ENCODE results near the gene SRGAP2.
A peak's percentile ranks its signal among the peaks of the same experiment; 100 is the strongest.
"Not testable (repeated sequence)": the region's sequence is repeated elsewhere in the genome, so short reads cannot be mapped to it uniquely, and the experiment has no call there.

The SRGAP2 gene

GRCh38 chr1:206195182-206195581, 8.2 kb upstream of the SRGAP2 start:
- not testable (repeated sequence) for H3K4me3 Mint-ChIP-seq; H3K4me1 Mint-ChIP-seq; H3K27me3 Mint-ChIP-seq; H3K36me3 Mint-ChIP-seq (ENCODE audit: low read depth); H3K27ac Mint-ChIP-seq; H3K9me3 Mint-ChIP-seq; DNase-seq; ATAC-seq

GRCh38 chr1:206196748-206197424, 6.5 kb upstream of the SRGAP2 start:
- H3K9me3 Mint-ChIP-seq; H3K27ac Mint-ChIP-seq; H3K4me1 Mint-ChIP-seq; H3K4me3 Mint-ChIP-seq; DNase-seq; ATAC-seq; H3K36me3 Mint-ChIP-seq (ENCODE audit: low read depth); H3K27me3 Mint-ChIP-seq: not testable (repeated sequence)

- peak; percentile 90 for DNase-seq
- H3K4me1 Mint-ChIP-seq; H3K9me3 Mint-ChIP-seq; H3K27me3 Mint-ChIP-seq; H3K36me3 Mint-ChIP-seq (ENCODE audit: low read depth): not testable (repeated sequence)
- Mint-ChIP-seq H3K27ac (peak within 1 kb of the TSS; percentile 92), H3K4me3 (peak within 1 kb of the TSS; percentile 71)
- peak; percentile 91 for ATAC-seq
Observed at GRCh38 chr1:206202789-206203363, 465 bp upstream of the SRGAP2 start, which contains the start of gene FAM72A. TSS of gene FAM72A (minus strand) at chr1:206202839. CDS start at chr1:206202025, 814 bp downstream.

- not testable (repeated sequence) for ATAC-seq; H3K4me1 Mint-ChIP-seq; H3K9me3 Mint-ChIP-seq; H3K27me3 Mint-ChIP-seq; H3K27ac Mint-ChIP-seq; H3K36me3 Mint-ChIP-seq (ENCODE audit: low read depth)
- H3K4me3 Mint-ChIP-seq, result peak overlapping the region; percentile 69
- DNase-seq, result peak; percentile 13
Observed at GRCh38 chr1:206204159-206204511, 794 bp downstream of the SRGAP2 start.

- not testable (repeated sequence) for H3K27me3 Mint-ChIP-seq; H3K4me1 Mint-ChIP-seq; H3K36me3 Mint-ChIP-seq (ENCODE audit: low read depth); H3K27ac Mint-ChIP-seq; H3K9me3 Mint-ChIP-seq; ATAC-seq
- DNase-seq, result peak; percentile 3
- H3K4me3 Mint-ChIP-seq, result peak overlapping the region; percentile 78
Observed at GRCh38 chr1:206204871-206205270, 1.5 kb downstream of the SRGAP2 start.

GRCh38 chr1:206205569-206205968, 2.2 kb downstream of the SRGAP2 start:
- H3K27me3 Mint-ChIP-seq; H3K36me3 Mint-ChIP-seq (ENCODE audit: low read depth); H3K9me3 Mint-ChIP-seq; ATAC-seq; H3K4me3 Mint-ChIP-seq; H3K27ac Mint-ChIP-seq; H3K4me1 Mint-ChIP-seq: not testable (repeated sequence)
- peak; percentile 14 for DNase-seq

DNA sequence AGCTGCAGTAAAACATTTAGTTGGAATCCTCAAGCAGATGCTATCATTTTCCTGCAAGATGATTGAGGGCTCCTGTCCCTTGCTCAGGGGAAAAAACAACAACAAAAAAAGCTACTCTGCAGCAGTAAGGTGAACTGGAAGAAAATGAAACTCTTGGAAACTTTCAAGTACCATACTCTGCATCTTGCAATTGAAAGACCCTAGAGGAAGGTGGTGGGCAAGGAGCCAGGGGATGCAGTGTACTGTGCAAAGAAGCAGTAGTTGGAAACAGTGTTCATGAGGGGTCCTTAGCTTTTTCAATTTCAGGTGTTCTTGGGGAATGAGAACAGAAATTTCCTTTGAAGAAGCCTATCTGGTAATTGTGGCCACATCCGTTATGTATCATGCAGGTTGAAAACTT, 7.5 kb downstream of the SRGAP2 start:
- not testable (repeated sequence) for H3K27ac Mint-ChIP-seq; H3K4me3 Mint-ChIP-seq; ATAC-seq; H3K9me3 Mint-ChIP-seq; H3K27me3 Mint-ChIP-seq; H3K36me3 Mint-ChIP-seq (ENCODE audit: low read depth); H3K4me1 Mint-ChIP-seq; DNase-seq

DNA sequence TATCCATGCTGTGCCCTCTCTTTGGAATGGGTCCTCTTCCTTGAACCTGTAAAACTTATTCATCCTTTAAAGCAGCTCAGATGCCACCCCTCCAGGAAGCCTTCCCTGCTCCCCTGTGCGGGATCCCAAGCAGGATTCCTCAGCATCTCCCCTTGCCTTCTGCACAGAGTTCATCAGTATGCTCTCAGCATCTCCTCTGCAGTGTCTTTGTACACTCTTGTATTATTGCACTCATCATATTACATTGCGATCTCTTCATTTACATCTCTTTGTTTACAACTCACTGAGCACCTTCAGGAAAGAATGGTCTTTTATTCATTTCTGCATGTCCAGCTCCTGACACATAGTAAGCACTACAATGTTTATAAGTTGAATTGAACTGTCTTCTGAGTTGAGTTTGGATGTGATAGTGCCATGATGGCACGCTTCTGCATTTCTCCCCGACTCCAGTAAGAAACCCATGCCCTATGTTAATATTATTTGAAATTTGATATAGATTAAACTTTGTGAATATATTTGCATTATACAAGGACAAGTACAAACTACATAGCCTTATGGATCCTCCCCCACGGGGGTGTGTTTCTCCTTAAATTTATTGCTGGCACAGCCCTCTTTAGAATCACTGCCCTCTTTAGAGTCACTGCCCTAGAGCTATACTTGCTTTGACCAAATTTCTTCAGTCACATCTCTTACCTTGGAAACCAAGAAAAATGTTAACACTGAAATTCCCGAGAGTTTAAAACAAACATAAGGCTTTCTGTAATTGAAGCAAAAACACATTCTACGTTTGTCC, 12.5 kb downstream of the SRGAP2 start:
- H3K27me3 Mint-ChIP-seq; ATAC-seq; H3K27ac Mint-ChIP-seq; H3K36me3 Mint-ChIP-seq (ENCODE audit: low read depth); DNase-seq; H3K4me1 Mint-ChIP-seq; H3K4me3 Mint-ChIP-seq; H3K9me3 Mint-ChIP-seq: not testable (repeated sequence)

- H3K4me3 Mint-ChIP-seq; DNase-seq; H3K9me3 Mint-ChIP-seq; ATAC-seq; H3K36me3 Mint-ChIP-seq (ENCODE audit: low read depth); H3K4me1 Mint-ChIP-seq; H3K27ac Mint-ChIP-seq; H3K27me3 Mint-ChIP-seq: not testable (repeated sequence)
Observed at GRCh38 chr1:206218285-206218684, 14.9 kb downstream of the SRGAP2 start.

DNA sequence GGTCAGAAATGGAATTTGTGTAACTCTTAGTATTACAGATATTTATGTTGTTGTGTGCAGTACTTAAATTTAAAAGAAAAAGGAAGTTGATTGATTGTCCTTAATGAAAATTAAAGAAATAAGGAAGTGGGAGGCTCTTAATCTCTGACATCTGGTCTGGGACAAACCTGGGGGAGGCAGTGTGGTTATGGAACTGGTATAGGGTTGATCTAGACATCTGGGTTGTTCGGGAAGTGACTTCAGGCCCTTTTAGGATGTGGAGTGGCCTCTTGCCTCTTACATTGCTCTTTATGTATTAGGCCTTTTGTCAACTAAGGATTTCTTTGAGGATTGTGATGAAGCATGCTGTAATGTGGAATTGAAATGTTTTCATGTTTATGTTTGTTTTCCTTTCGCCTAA, 15.4 kb downstream of the SRGAP2 start:
- DNase-seq; H3K27ac Mint-ChIP-seq; H3K27me3 Mint-ChIP-seq; H3K36me3 Mint-ChIP-seq (ENCODE audit: low read depth); ATAC-seq; H3K9me3 Mint-ChIP-seq; H3K4me1 Mint-ChIP-seq; H3K4me3 Mint-ChIP-seq: not testable (repeated sequence)

GRCh38 chr1:206219514-206220331, 16.4 kb downstream of the SRGAP2 start:
- H3K4me3 Mint-ChIP-seq; H3K36me3 Mint-ChIP-seq (ENCODE audit: low read depth); H3K27me3 Mint-ChIP-seq; DNase-seq; H3K27ac Mint-ChIP-seq; ATAC-seq; H3K9me3 Mint-ChIP-seq; H3K4me1 Mint-ChIP-seq: not testable (repeated sequence)

GRCh38 chr1:206220332-206221000, 17.1 kb downstream of the SRGAP2 start:
- not testable (repeated sequence) for H3K27ac Mint-ChIP-seq; H3K9me3 Mint-ChIP-seq; H3K27me3 Mint-ChIP-seq; H3K4me3 Mint-ChIP-seq; DNase-seq; H3K4me1 Mint-ChIP-seq; ATAC-seq; H3K36me3 Mint-ChIP-seq (ENCODE audit: low read depth)

DNA sequence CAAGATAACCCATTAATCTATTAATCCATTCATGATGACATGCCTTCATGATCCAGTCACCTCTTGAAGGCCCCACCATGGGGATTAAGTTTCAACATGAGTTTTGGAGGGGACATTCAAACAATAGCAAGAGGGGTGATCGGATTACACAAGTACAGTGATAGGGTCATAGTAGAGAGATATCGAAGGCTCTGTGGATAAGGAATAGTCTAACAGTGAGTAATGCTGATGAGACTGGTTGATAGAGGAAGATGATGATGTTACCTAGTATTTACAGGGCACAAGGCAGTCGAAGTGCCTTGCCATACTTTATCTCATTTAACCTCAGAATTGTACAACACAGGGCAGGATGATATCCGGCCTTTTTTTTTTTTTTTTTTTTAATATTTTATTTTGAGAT, 18.2 kb downstream of the SRGAP2 start:
- not testable (repeated sequence) for ATAC-seq; H3K4me3 Mint-ChIP-seq; H3K36me3 Mint-ChIP-seq (ENCODE audit: low read depth)

GRCh38 chr1:206224190-206224776, 20.9 kb downstream of the SRGAP2 start:
- ATAC-seq; H3K36me3 Mint-ChIP-seq (ENCODE audit: low read depth); H3K4me1 Mint-ChIP-seq; H3K9me3 Mint-ChIP-seq; DNase-seq; H3K27ac Mint-ChIP-seq; H3K4me3 Mint-ChIP-seq; H3K27me3 Mint-ChIP-seq: not testable (repeated sequence)

More for the DNA sequence above, 18.2 kb downstream of the SRGAP2 start:
- DNase-seq, H3K27me3 Mint-ChIP-seq, H3K4me1 Mint-ChIP-seq, H3K27ac Mint-ChIP-seq, H3K9me3 Mint-ChIP-seq: not testable (repeated sequence)

Measured in activated naive CD8-positive, alpha-beta T cell treated with anti-CD3 and anti-CD28 coated beads, Interleukin-2, amount 50 U/mL, for 24 hours (primary cell).